Right atrium auricular region (tissue), 2 donors: ENCODE results near the gene ACTA2. TPM values are rescaled to one million over a fixed set of nuclear protein-coding genes. Genes with fewer than 3 reads are reported as not detected.
"Not testable (repeated sequence)": the region's sequence is repeated elsewhere in the genome, so short reads cannot be mapped to it uniquely, and the experiment has no call there.

Source experiments
- DNase-seq: peaks from one replicate; pipeline ENCODE4 v3.0.0-alpha.2; 2019; ENCODE audit warnings: low spot score
- H3K27ac ChIP-seq, 2 donors: fragments of 200-600 bp; sonication (generic); 1 replicate in 1 of 2; 2 replicates in 1 of 2; pipeline ENCODE4 v1.5.1; 2016 to 2019
- H3K27me3 ChIP-seq, 2 donors: fragments of 200-600 bp; sonication (generic); one replicate each; pipeline versions ENCODE4 v1.5.1 to v1.6.0; 2017 to 2019
- H3K36me3 ChIP-seq: fragments of 200-600 bp; sonication (generic); one replicate; pipeline ENCODE4 v1.5.1; 2016
- H3K4me1 ChIP-seq, 2 donors: fragments of 200-600 bp; sonication (generic); one replicate each; pipeline versions ENCODE4 v1.5.1 to v1.6.0; 2017 to 2019
- H3K4me3 ChIP-seq, 2 donors: fragments of 200-600 bp; sonication (generic); 1 replicate in 1 of 2; 2 replicates in 1 of 2; pipeline ENCODE4 v1.5.1; 2017 to 2019; ENCODE audit warnings: mild to moderate bottlenecking in 1 of 2, moderate library complexity in 1 of 2
- H3K9me3 ChIP-seq, 2 donors: fragments of 200-600 bp; sonication (generic); one replicate each; pipeline ENCODE4 v1.5.1; 2019
- CTCF ChIP-seq, 2 donors: fragments of 200-600 bp; sonication (generic); IDR thresholded peaks; one replicate each; pipeline ENCODE4 v1.5.1; 2019; ENCODE audit warnings: antibody characterized with exemption in 2 of 2
- total RNA-seq, 2 donors: library from RNA; depleted of rRNA; stranded (reverse); fragments of >200 nt; gene quantifications; one replicate each; pipeline ENCODE4 v1.1.0, GENCODE V29; 2016

The ACTA2 gene
- total RNA-seq, 2 donors from 2014 or later, result 934 to 1,936 TPM

GRCh38 chr10:88932539-88933256 is 19.9 kb downstream of the ACTA2 start:
- Histone ChIP-seq H3K4me1 (peaks cover 0 to 24% of the 10 kb centered on the region in 2 donors), H3K9me3 (no peaks in the 10 kb centered on the region), H3K4me3 (no peak overlapping the region), H3K27me3 (no peaks in the 10 kb centered on the region), H3K27ac (peak overlapping the region; percentile 70 to 77), H3K36me3 (peaks cover 28% of the 10 kb centered on the region)
- peak; percentile 78 to 97 for TF ChIP-seq CTCF (IDR thresholded peaks at IDR 0.05)
- DNase-seq, result peak; percentile 73

- peaks cover 0 to 31% of the 10 kb centered on the region in 2 donors for H3K4me1 ChIP-seq
Measured at GRCh38 chr10:88932029-88932428, 20.5 kb downstream of the ACTA2 start.

GRCh38 chr10:88931548-88931947 is 21.0 kb downstream of the ACTA2 start:
- Histone ChIP-seq H3K36me3 (peaks cover 17% of the 10 kb centered on the region), H3K9me3 (no peaks in the 10 kb centered on the region), H3K27me3 (no peaks in the 10 kb centered on the region), H3K27ac (peak overlapping the region; percentile 70 to 77), H3K4me3 (no peak overlapping the region), H3K4me1 (peaks cover 0 to 36% of the 10 kb centered on the region in 2 donors)
- TF ChIP-seq CTCF (IDR thresholded peaks at IDR 0.05), result no peak
- DNase-seq, result no peak

More at GRCh38 chr10:88932029-88932428, 20.5 kb downstream of the ACTA2 start:
- H3K27me3 ChIP-seq, DNase-seq, H3K4me3 ChIP-seq, H3K9me3 ChIP-seq: not testable (repeated sequence)
- H3K36me3 ChIP-seq, result peaks cover 21% of the 10 kb centered on the region
- peak overlapping the region; percentile 70 to 77 for H3K27ac ChIP-seq

- no peaks in the 10 kb centered on the region for H3K36me3 ChIP-seq
- H3K27ac ChIP-seq, result peak overlapping the region in 1 of 2 donors; percentile 57
- no peaks in the 10 kb centered on the region for H3K27me3 ChIP-seq
- no peak for DNase-seq
- no peak for TF ChIP-seq CTCF (IDR thresholded peaks at IDR 0.05)
- H3K9me3 ChIP-seq, result no peaks in the 10 kb centered on the region
- peaks cover 0 to 38% of the 10 kb centered on the region in 2 donors for H3K4me1 ChIP-seq
- H3K4me3 ChIP-seq, result no peak overlapping the region
Measured at GRCh38 chr10:88928254-88928653, 24.3 kb downstream of the ACTA2 start.

- peak overlapping the region; percentile 57 to 68 for H3K27ac ChIP-seq
- TF ChIP-seq CTCF (IDR thresholded peaks at IDR 0.05), result no peak
- H3K4me1 ChIP-seq, result peaks cover 0 to 38% of the 10 kb centered on the region in 2 donors
- DNase-seq, result no peak
- H3K27me3 ChIP-seq, result no peaks in the 10 kb centered on the region
- H3K4me3 ChIP-seq, result no peak overlapping the region
- H3K36me3 ChIP-seq, result no peaks in the 10 kb centered on the region
- no peaks in the 10 kb centered on the region for H3K9me3 ChIP-seq
Measured at GRCh38 chr10:88927416-88927690, 25.2 kb downstream of the ACTA2 start.

GRCh38 chr10:88926566-88927415 is 25.8 kb downstream of the ACTA2 start:
- H3K4me1 ChIP-seq, result peaks cover 0 to 40% of the 10 kb centered on the region in 2 donors
- peak overlapping the region; percentile 57 to 68 for H3K27ac ChIP-seq
- DNase-seq, result no peak
- no peaks in the 10 kb centered on the region for H3K36me3 ChIP-seq
- H3K9me3 ChIP-seq, result no peaks in the 10 kb centered on the region
- H3K4me3 ChIP-seq, result no peak overlapping the region
- no peaks in the 10 kb centered on the region for H3K27me3 ChIP-seq
- no peak for TF ChIP-seq CTCF (IDR thresholded peaks at IDR 0.05)
